GM19328 (cell line): ENCODE results near the gene PTPRD.
"Not testable (repeated sequence)": the region's sequence is repeated elsewhere in the genome, so short reads cannot be mapped to it uniquely, and the experiment has no call there.

Experiments
- ATAC-seq: cut with Tn5 transposase; IDR thresholded peaks from one replicate; pipeline ENCODE4 v1.9.1; 2021; ENCODE audit warnings: mild to moderate bottlenecking, moderate library complexity; ENCODE audit not compliant: unreplicated experiment

The PTPRD gene

GRCh38 chr9:9998491-9999287 lies 614.1 kb downstream of the PTPRD start:
- no peak for ATAC-seq

GRCh38 chr9:9997585-9997984 lies 615.2 kb downstream of the PTPRD start:
- no peak for ATAC-seq

- no peak for ATAC-seq
Measured at GRCh38 chr9:9996259-9996658, 616.5 kb downstream of the PTPRD start.

- ATAC-seq: no peak
Measured at GRCh38 chr9:9992936-9993335, 619.9 kb downstream of the PTPRD start.

GRCh38 chr9:9973062-9973461 lies 639.7 kb downstream of the PTPRD start:
- ATAC-seq: no peak

GRCh38 chr9:9970514-9970913 lies 642.3 kb downstream of the PTPRD start:
- ATAC-seq: no peak

GRCh38 chr9:9963841-9964240 lies 649.0 kb downstream of the PTPRD start:
- no peak for ATAC-seq

GRCh38 chr9:9961934-9962333 lies 650.9 kb downstream of the PTPRD start:
- no peak for ATAC-seq

- ATAC-seq: no peak
Measured at GRCh38 chr9:9961487-9961886, 651.3 kb downstream of the PTPRD start.

GRCh38 chr9:9951556-9952160 lies 661.1 kb downstream of the PTPRD start:
- no peak for ATAC-seq

- no peak for ATAC-seq
Measured at GRCh38 chr9:9950813-9951212, 662.0 kb downstream of the PTPRD start.

GRCh38 chr9:9949978-9950377 lies 662.8 kb downstream of the PTPRD start:
- ATAC-seq: no peak

GRCh38 chr9:9949368-9949767 lies 663.4 kb downstream of the PTPRD start:
- no peak for ATAC-seq

GRCh38 chr9:9945966-9946365 lies 666.8 kb downstream of the PTPRD start:
- no peak for ATAC-seq

GRCh38 chr9:9942764-9943424 lies 669.9 kb downstream of the PTPRD start:
- ATAC-seq: peak; percentile 81

GRCh38 chr9:9938432-9938831 lies 674.4 kb downstream of the PTPRD start:
- ATAC-seq: no peak

- not testable (repeated sequence) for ATAC-seq
Measured at GRCh38 chr9:9931464-9931863, 681.3 kb downstream of the PTPRD start.

GRCh38 chr9:9924376-9924775 lies 688.4 kb downstream of the PTPRD start:
- no peak for ATAC-seq

- ATAC-seq: no peak
Measured at GRCh38 chr9:9921805-9922204, 691.0 kb downstream of the PTPRD start.

- no peak for ATAC-seq
Measured at GRCh38 chr9:9920425-9921060, 692.3 kb downstream of the PTPRD start.

- ATAC-seq: no peak
Measured at GRCh38 chr9:9919174-9919775, 693.5 kb downstream of the PTPRD start.
